HG03095 (cell line): ENCODE measurements around the gene RNASEL.
A peak's percentile ranks its signal among the peaks of the same experiment; 100 is the strongest.

Experiments
- ATAC-seq: cut with Tn5 transposase; IDR thresholded peaks from one replicate; pipeline ENCODE4 v1.9.1; 2021; ENCODE audit warnings: moderate library complexity; ENCODE audit not compliant: unreplicated experiment

Gene RNASEL

GRCh38 chr1:182621906-182622305 lies 32.9 kb upstream of the RNASEL start:
- no peak for ATAC-seq

- no peak for ATAC-seq
These were observed 32.0 kb upstream of the RNASEL start for GRCh38 chr1:182620924-182621585.

GRCh38 chr1:182617734-182618351 lies 28.8 kb upstream of the RNASEL start:
- ATAC-seq: no peak

GRCh38 chr1:182617014-182617429 lies 28.0 kb upstream of the RNASEL start:
- ATAC-seq: no peak

- ATAC-seq: peak; percentile 62
These were observed 27.3 kb upstream of the RNASEL start for GRCh38 chr1:182616130-182617013.

- ATAC-seq: peak; percentile 15
These were observed 26.5 kb upstream of the RNASEL start for GRCh38 chr1:182615468-182616129.

- peak; percentile 36 for ATAC-seq
These were observed 25.9 kb upstream of the RNASEL start for GRCh38 chr1:182614796-182615454.

GRCh38 chr1:182611787-182612186 lies 22.7 kb upstream of the RNASEL start:
- no peak for ATAC-seq

- no peak for ATAC-seq
These were observed 22.3 kb upstream of the RNASEL start for GRCh38 chr1:182611326-182611725.

- ATAC-seq: no peak
These were observed 21.6 kb upstream of the RNASEL start for GRCh38 chr1:182610606-182611194.

GRCh38 chr1:182608845-182609610 lies 20.0 kb upstream of the RNASEL start:
- ATAC-seq: no peak

- no peak for ATAC-seq
These were observed 19.2 kb upstream of the RNASEL start for GRCh38 chr1:182608236-182608635.

- no peak for ATAC-seq
These were observed 18.5 kb upstream of the RNASEL start for GRCh38 chr1:182607566-182607965.

GRCh38 chr1:182604175-182605164 lies 15.4 kb upstream of the RNASEL start, which contains the start of gene RGS16:
TSS of gene RGS16 (minus strand) at chr1:182604389. CDS start at chr1:182604259, 130 bp downstream.
- ATAC-seq: peak; percentile 85

- ATAC-seq: peak; percentile 2
These were observed 14.7 kb upstream of the RNASEL start for GRCh38 chr1:182603646-182604174.

GRCh38 chr1:182602935-182603645 lies 14.0 kb upstream of the RNASEL start:
- ATAC-seq: no peak

- no peak for ATAC-seq
These were observed 12.9 kb upstream of the RNASEL start for GRCh38 chr1:182601913-182602312.
